ENCODE data around the gene DGKQ.
"Not testable (repeated sequence)": the region's sequence is repeated elsewhere in the genome, so short reads cannot be mapped to it uniquely, and the experiment has no call there.

DGKQ gene

GRCh38 chr4:948101-948935 is 25.1 kb downstream of the DGKQ start:
- no peak for DNase-seq (ENCODE audit: low read depth)

GRCh38 chr4:947491-947971 is 25.8 kb downstream of the DGKQ start:
- no peak for DNase-seq (ENCODE audit: low read depth)

GRCh38 chr4:946517-947471 is 26.6 kb downstream of the DGKQ start:
- DNase-seq (ENCODE audit: low read depth) = no peak

GRCh38 chr4:946103-946450 is 27.3 kb downstream of the DGKQ start:
- no peak for DNase-seq (ENCODE audit: low read depth)

- no peak for DNase-seq (ENCODE audit: low read depth)
Observed at GRCh38 chr4:945274-946102, 27.9 kb downstream of the DGKQ start.

- DNase-seq (ENCODE audit: low read depth) = not testable (repeated sequence)
Observed at GRCh38 chr4:939508-939907, 33.9 kb downstream of the DGKQ start.

- no peak for DNase-seq (ENCODE audit: low read depth)
Observed at GRCh38 chr4:932713-933070, 40.7 kb downstream of the DGKQ start.

GRCh38 chr4:931960-932712 is 41.2 kb downstream of the DGKQ start, which contains the start of the genes GAK and TMEM175:
GAK (minus strand) TSS chr4:932316; CDS start chr4:932187, 129 bp downstream.
TMEM175 (plus strand) TSS chr4:932460; CDS start chr4:947740, 15,280 bp downstream.
- DNase-seq (ENCODE audit: low read depth) = peak; percentile 92

GRCh38 chr4:931194-931959 is 42.0 kb downstream of the DGKQ start:
- peak; percentile 30 for DNase-seq (ENCODE audit: low read depth)

GRCh38 chr4:930827-931193 is 42.6 kb downstream of the DGKQ start:
- no peak for DNase-seq (ENCODE audit: low read depth)

GRCh38 chr4:930028-930551 is 43.3 kb downstream of the DGKQ start:
- DNase-seq (ENCODE audit: low read depth) = peak; percentile 14

- DNase-seq (ENCODE audit: low read depth) = no peak
Observed at GRCh38 chr4:929096-929765, 44.1 kb downstream of the DGKQ start.

- DNase-seq (ENCODE audit: low read depth) = not testable (repeated sequence)
Observed at GRCh38 chr4:927566-927965, 45.8 kb downstream of the DGKQ start.

GRCh38 chr4:926538-926937 is 46.8 kb downstream of the DGKQ start:
- DNase-seq (ENCODE audit: low read depth) = no peak

- no peak for DNase-seq (ENCODE audit: low read depth)
Observed at GRCh38 chr4:925771-926500, 47.4 kb downstream of the DGKQ start.

GRCh38 chr4:925171-925570 is 48.2 kb downstream of the DGKQ start:
- DNase-seq (ENCODE audit: low read depth) = no peak

- DNase-seq (ENCODE audit: low read depth) = no peak
Observed at GRCh38 chr4:924107-925096, 49.0 kb downstream of the DGKQ start.

All from fibroblast of gingiva (primary cell).